Forelimb muscle (tissue), 1 donor: ENCODE data around the gene WWC2. TPM values are rescaled to one million over a fixed set of nuclear protein-coding genes. Genes with fewer than 3 reads are reported as not detected.

Experiments used
- DNase-seq: peaks from one replicate; pipeline ENCODE4 v3.0.0-alpha.2; 2013; ENCODE audit warnings: low read depth
- polyA plus RNA-seq: library from polyadenylated mRNA; unstranded; fragments of 120-200 nt; gene quantifications from one replicate; pipeline ENCODE4 v1.2.1, GENCODE V29; 2013; ENCODE audit not compliant: insufficient read length

Gene WWC2
- polyA plus RNA-seq, 1 donor = 18.3 TPM

- DNase-seq = no peak
Observed at GRCh38 chr4:183200453-183200852, 101.4 kb downstream of the WWC2 start.

- no peak for DNase-seq
Observed at GRCh38 chr4:183201331-183201730, 102.3 kb downstream of the WWC2 start.

- no peak for DNase-seq
Observed at GRCh38 chr4:183202523-183202922, 103.5 kb downstream of the WWC2 start.

GRCh38 chr4:183204793-183205192 lies 105.7 kb downstream of the WWC2 start:
- DNase-seq = no peak

GRCh38 chr4:183205193-183205592 lies 106.1 kb downstream of the WWC2 start:
- no peak for DNase-seq

- DNase-seq = no peak
Observed at GRCh38 chr4:183205709-183206108, 106.7 kb downstream of the WWC2 start.

- DNase-seq = no peak
Observed at GRCh38 chr4:183211533-183211932, 112.5 kb downstream of the WWC2 start.

GRCh38 chr4:183213996-183214395 lies 114.9 kb downstream of the WWC2 start:
- DNase-seq = no peak

- DNase-seq = no peak
Observed at GRCh38 chr4:183214912-183215488, 115.9 kb downstream of the WWC2 start.

- DNase-seq = no peak
Observed at GRCh38 chr4:183220236-183220635, 121.2 kb downstream of the WWC2 start.

GRCh38 chr4:183223053-183223452 lies 124.0 kb downstream of the WWC2 start:
- no peak for DNase-seq

- DNase-seq = no peak
Observed at GRCh38 chr4:183229397-183229796, 130.3 kb downstream of the WWC2 start.

GRCh38 chr4:183240581-183241321 lies 141.7 kb downstream of the WWC2 start:
- DNase-seq = no peak

- DNase-seq = no peak
Observed at GRCh38 chr4:183241322-183241640, 142.2 kb downstream of the WWC2 start.

- no peak for DNase-seq
Observed at GRCh38 chr4:183241721-183242151, 142.7 kb downstream of the WWC2 start.

GRCh38 chr4:183242291-183242690 lies 143.2 kb downstream of the WWC2 start:
- no peak for DNase-seq

GRCh38 chr4:183244019-183244418 lies 145.0 kb downstream of the WWC2 start:
- DNase-seq = no peak

- DNase-seq = no peak
Observed at GRCh38 chr4:183244506-183244905, 145.4 kb downstream of the WWC2 start.

GRCh38 chr4:183248201-183248600 lies 149.1 kb downstream of the WWC2 start:
- no peak for DNase-seq

- no peak for DNase-seq
Observed at GRCh38 chr4:183249854-183250253, 150.8 kb downstream of the WWC2 start.

- no peak for DNase-seq
Observed at GRCh38 chr4:183250831-183251230, 151.8 kb downstream of the WWC2 start.

GRCh38 chr4:183252959-183253358 lies 153.9 kb downstream of the WWC2 start:
- DNase-seq = no peak

- no peak for DNase-seq
Observed at GRCh38 chr4:183253451-183253850, 154.4 kb downstream of the WWC2 start.

- no peak for DNase-seq
Observed at GRCh38 chr4:183254162-183254561, 155.1 kb downstream of the WWC2 start.
